Parathyroid adenoma (tissue), 2 donors: Measurements from ENCODE around the gene RAB3C.

ENCODE experiments used
- H2AFZ ChIP-seq: fragments of 300-600 bp; sonication (generic); one replicate; pipeline ENCODE4 v1.7.0; 2017; ENCODE audit warnings: antibody characterized with exemption, mild to moderate bottlenecking
- H3K27ac ChIP-seq: fragments of 300-600 bp; sonication (generic); one replicate; pipeline ENCODE4 v1.7.0; 2017
- H3K27me3 ChIP-seq: fragments of 300-600 bp; sonication (generic); one replicate; pipeline ENCODE4 v1.7.0; 2017; ENCODE audit warnings: low read length; ENCODE audit not compliant: control insufficient read depth, insufficient read depth
- H3K36me3 ChIP-seq: fragments of 300-600 bp; sonication (generic); one replicate; pipeline ENCODE4 v1.7.0; 2017; ENCODE audit warnings: low read length; ENCODE audit not compliant: control insufficient read depth, insufficient read depth
- H3K4me1 ChIP-seq: fragments of 300-600 bp; sonication (generic); one replicate; pipeline ENCODE4 v1.7.0; 2017; ENCODE audit warnings: control low read depth
- H3K4me2 ChIP-seq: fragments of 300-600 bp; sonication (generic); one replicate; pipeline ENCODE4 v1.7.0; 2017; ENCODE audit warnings: low read length
- H3K4me3 ChIP-seq: fragments of 300-600 bp; sonication (generic); one replicate; pipeline ENCODE4 v1.7.0; 2017; ENCODE audit warnings: low read depth, low read length
- H3K79me2 ChIP-seq: fragments of 300-600 bp; sonication (generic); one replicate; pipeline ENCODE4 v1.7.0; 2017; ENCODE audit warnings: control low read depth
- H3K9ac ChIP-seq: fragments of 300-600 bp; sonication (generic); one replicate; pipeline ENCODE4 v1.7.0; 2017; ENCODE audit warnings: mild to moderate bottlenecking
- H3K9me3 ChIP-seq: fragments of 300-600 bp; sonication (generic); one replicate; pipeline ENCODE4 v1.7.0; 2017; ENCODE audit warnings: low read length; ENCODE audit not compliant: control insufficient read depth
- CTCF ChIP-seq: fragments of 300-600 bp; sonication (generic); IDR thresholded peaks from one replicate; pipeline ENCODE4 v1.7.0; 2017; ENCODE audit warnings: antibody characterized with exemption, mild to moderate bottlenecking
- donor health status: primary hyperparathyroidism.

RAB3C gene

GRCh38 chr5:58770136-58770535 lies 187.3 kb downstream of the RAB3C start:
- Histone ChIP-seq H3K9ac (no peak overlapping the region), H3K27ac (no peak overlapping the region), H3K4me3 (no peak overlapping the region), H3K79me2 (no peaks in the 10 kb centered on the region), H3K4me1 (no peaks in the 10 kb centered on the region), H3K4me2 (no peak overlapping the region), H3K9me3 (no peaks in the 10 kb centered on the region), H3K27me3 (no peaks in the 10 kb centered on the region), H2AFZ (no peak overlapping the region), H3K36me3 (no peaks in the 10 kb centered on the region)
- no peak for TF ChIP-seq CTCF

- Histone ChIP-seq H3K27ac (no peak overlapping the region), H3K4me1 (no peaks in the 10 kb centered on the region), H3K9me3 (no peaks in the 10 kb centered on the region), H3K4me2 (no peak overlapping the region), H3K4me3 (no peak overlapping the region), H3K79me2 (no peaks in the 10 kb centered on the region), H2AFZ (no peak overlapping the region), H3K36me3 (no peaks in the 10 kb centered on the region), H3K9ac (no peak overlapping the region), H3K27me3 (no peaks in the 10 kb centered on the region)
- no peak for TF ChIP-seq CTCF
These were observed 188.9 kb downstream of the RAB3C start for GRCh38 chr5:58771796-58772195.

- no peaks in the 10 kb centered on the region for H3K79me2 ChIP-seq
- no peaks in the 10 kb centered on the region for H3K4me1 ChIP-seq
- no peak overlapping the region for H3K4me3 ChIP-seq
- H3K9me3 ChIP-seq = no peaks in the 10 kb centered on the region
- no peaks in the 10 kb centered on the region for H3K27me3 ChIP-seq
- H3K9ac ChIP-seq = no peak overlapping the region
- TF ChIP-seq CTCF = no peak
- H3K4me2 ChIP-seq = no peak overlapping the region
- no peak overlapping the region for H2AFZ ChIP-seq
- no peaks in the 10 kb centered on the region for H3K36me3 ChIP-seq
- no peak overlapping the region for H3K27ac ChIP-seq
These were observed 191.0 kb downstream of the RAB3C start for GRCh38 chr5:58773744-58774441.

GRCh38 chr5:58774937-58775336 lies 192.1 kb downstream of the RAB3C start:
- no peaks in the 10 kb centered on the region for H3K27me3 ChIP-seq
- no peak for TF ChIP-seq CTCF
- H3K27ac ChIP-seq = no peak overlapping the region
- H3K79me2 ChIP-seq = no peaks in the 10 kb centered on the region
- no peak overlapping the region for H3K4me3 ChIP-seq
- no peak overlapping the region for H3K9ac ChIP-seq
- no peak overlapping the region for H3K4me2 ChIP-seq
- H2AFZ ChIP-seq = no peak overlapping the region
- H3K4me1 ChIP-seq = no peaks in the 10 kb centered on the region
- no peaks in the 10 kb centered on the region for H3K9me3 ChIP-seq
- no peaks in the 10 kb centered on the region for H3K36me3 ChIP-seq

GRCh38 chr5:58775701-58776262 lies 192.9 kb downstream of the RAB3C start:
- H3K79me2 ChIP-seq = no peaks in the 10 kb centered on the region
- H3K36me3 ChIP-seq = no peaks in the 10 kb centered on the region
- no peak overlapping the region for H3K4me2 ChIP-seq
- H3K9me3 ChIP-seq = no peaks in the 10 kb centered on the region
- H3K9ac ChIP-seq = no peak overlapping the region
- no peak overlapping the region for H3K4me3 ChIP-seq
- no peaks in the 10 kb centered on the region for H3K27me3 ChIP-seq
- no peak overlapping the region for H3K27ac ChIP-seq
- no peak overlapping the region for H2AFZ ChIP-seq
- no peak for TF ChIP-seq CTCF
- H3K4me1 ChIP-seq = no peaks in the 10 kb centered on the region
